ENCODE data around the gene SIVA1.
"Not testable (repeated sequence)": the region's sequence is repeated elsewhere in the genome, so short reads cannot be mapped to it uniquely, and the experiment has no call there.

The SIVA1 gene

GRCh38 chr14:104750056-104750752 is 2.7 kb upstream of the SIVA1 start:
- Histone ChIP-seq H3K27me3 (ENCODE audit: insufficient read depth, low read length, poor library complexity) (no peaks in the 10 kb centered on the region), H3K4me2 (ENCODE audit: insufficient read depth, low read length) (no peak overlapping the region), H3K79me2 (ENCODE audit: insufficient read depth, low read length) (peaks cover 26% of the 10 kb centered on the region), H2AFZ (ENCODE audit: low read depth, low read length) (0 out of 2 replicates have a peak overlapping the region, but pooled peaks have one; percentile 15), H3K27ac (ENCODE audit: low read length) (no peak overlapping the region), H3K4me1 (ENCODE audit: insufficient read depth, low read length) (peaks cover 26% of the 10 kb centered on the region), H3K9ac (ENCODE audit: low read depth, low read length) (no peak overlapping the region), H3K9me3 (ENCODE audit: insufficient read depth, low read length, severe bottlenecking) (no peaks in the 10 kb centered on the region), H4K20me1 (ENCODE audit: insufficient read depth, low read length) (peaks cover 19% of the 10 kb centered on the region), H3K4me3 (ENCODE audit: low read depth in 1 of 2, low read length in 2 of 2) (no peak overlapping the region), H3K36me3 (ENCODE audit: insufficient read depth, low read length) (peaks cover 11% of the 10 kb centered on the region)
- TF ChIP-seq EZH2 (IDR thresholded peaks at IDR 0.05; ENCODE audit: borderline replicate concordance, low read depth, low read length, severe bottlenecking), result no peak
- TF ChIP-seq CTCF (IDR thresholded peaks at IDR 0.05; ENCODE audit: borderline replicate concordance, extremely low read depth, low read length, poor library complexity, severe bottlenecking), result no peak
- ATAC-seq (ENCODE audit: insufficient read depth, low read depth) (no peak), DNase-seq (no peak)

GRCh38 chr14:104750753-104751057 is 2.2 kb upstream of the SIVA1 start:
- H3K27me3 ChIP-seq (ENCODE audit: insufficient read depth, low read length, poor library complexity); H3K4me2 ChIP-seq (ENCODE audit: insufficient read depth, low read length); H3K9me3 ChIP-seq (ENCODE audit: insufficient read depth, low read length, severe bottlenecking); ATAC-seq (ENCODE audit: insufficient read depth, low read depth); H3K27ac ChIP-seq (ENCODE audit: low read length); H3K4me3 ChIP-seq (ENCODE audit: low read depth in 1 of 2, low read length in 2 of 2); H2AFZ ChIP-seq (ENCODE audit: low read depth, low read length); H3K9ac ChIP-seq (ENCODE audit: low read depth, low read length): not testable (repeated sequence)
- H3K36me3 ChIP-seq (ENCODE audit: insufficient read depth, low read length), result peaks cover 16% of the 10 kb centered on the region
- DNase-seq, result peak; percentile 55
- peaks cover 24% of the 10 kb centered on the region for H4K20me1 ChIP-seq (ENCODE audit: insufficient read depth, low read length)
- peaks cover 31% of the 10 kb centered on the region for H3K4me1 ChIP-seq (ENCODE audit: insufficient read depth, low read length)
- peaks cover 31% of the 10 kb centered on the region for H3K79me2 ChIP-seq (ENCODE audit: insufficient read depth, low read length)

- peak overlapping the region; percentile 99 for H3K27ac ChIP-seq (ENCODE audit: low read length)
- H3K9ac ChIP-seq (ENCODE audit: low read depth, low read length), result peak overlapping the region; percentile 82
- peaks cover 35% of the 10 kb centered on the region for H4K20me1 ChIP-seq (ENCODE audit: insufficient read depth, low read length)
- H3K9me3 ChIP-seq (ENCODE audit: insufficient read depth, low read length, severe bottlenecking), result no peaks in the 10 kb centered on the region
- peak overlapping the region; percentile 78 for H3K4me2 ChIP-seq (ENCODE audit: insufficient read depth, low read length)
- peak overlapping the region; percentile 32 to 66 for H3K4me3 ChIP-seq (ENCODE audit: low read depth in 1 of 2, low read length in 2 of 2)
- H3K27me3 ChIP-seq (ENCODE audit: insufficient read depth, low read length, poor library complexity), result no peaks in the 10 kb centered on the region
- peak overlapping the region; percentile 75 for H2AFZ ChIP-seq (ENCODE audit: low read depth, low read length)
- H3K36me3 ChIP-seq (ENCODE audit: insufficient read depth, low read length), result peaks cover 27% of the 10 kb centered on the region
- H3K79me2 ChIP-seq (ENCODE audit: insufficient read depth, low read length), result peaks cover 42% of the 10 kb centered on the region
- TF ChIP-seq EZH2 (IDR thresholded peaks at IDR 0.05; ENCODE audit: borderline replicate concordance, low read depth, low read length, severe bottlenecking) (no peak), CTCF (IDR thresholded peaks at IDR 0.05; ENCODE audit: borderline replicate concordance, extremely low read depth, low read length, poor library complexity, severe bottlenecking) (no peak)
- no peak for ATAC-seq (ENCODE audit: insufficient read depth, low read depth)
- no peak for DNase-seq
- H3K4me1 ChIP-seq (ENCODE audit: insufficient read depth, low read length), result peaks cover 42% of the 10 kb centered on the region
These were observed 1.2 kb upstream of the SIVA1 start for GRCh38 chr14:104751539-104752422.

GRCh38 chr14:104752423-104752734 is 568 bp upstream of the SIVA1 start:
- Histone ChIP-seq H3K79me2 (ENCODE audit: insufficient read depth, low read length) (peaks cover 48% of the 10 kb centered on the region), H3K27ac (ENCODE audit: low read length) (peak overlapping the region; percentile 99), H3K27me3 (ENCODE audit: insufficient read depth, low read length, poor library complexity) (no peaks in the 10 kb centered on the region), H4K20me1 (ENCODE audit: insufficient read depth, low read length) (peaks cover 41% of the 10 kb centered on the region), H2AFZ (ENCODE audit: low read depth, low read length) (peak overlapping the region; percentile 75), H3K9ac (ENCODE audit: low read depth, low read length) (peak overlapping the region; percentile 82), H3K4me3 (ENCODE audit: low read depth in 1 of 2, low read length in 2 of 2) (peak overlapping the region; percentile 32 to 66), H3K4me1 (ENCODE audit: insufficient read depth, low read length) (peaks cover 48% of the 10 kb centered on the region), H3K4me2 (ENCODE audit: insufficient read depth, low read length) (peak overlapping the region; percentile 78), H3K9me3 (ENCODE audit: insufficient read depth, low read length, severe bottlenecking) (no peaks in the 10 kb centered on the region), H3K36me3 (ENCODE audit: insufficient read depth, low read length) (peaks cover 33% of the 10 kb centered on the region)
- DNase-seq (no peak), ATAC-seq (ENCODE audit: insufficient read depth, low read depth) (peak; percentile 82)
- TF ChIP-seq EZH2 (IDR thresholded peaks at IDR 0.05; ENCODE audit: borderline replicate concordance, low read depth, low read length, severe bottlenecking) (no peak), CTCF (IDR thresholded peaks at IDR 0.05; ENCODE audit: borderline replicate concordance, extremely low read depth, low read length, poor library complexity, severe bottlenecking) (no peak)

Measured in DND-41 (cell line).